Activated naive CD4-positive, alpha-beta T cell treated with anti-CD3 and anti-CD28 coated beads for 36 hours (primary cell): ENCODE data around the gene STYXL1. TPM values are rescaled to one million over a fixed set of nuclear protein-coding genes. Genes with fewer than 3 reads are reported as not detected.

Experiments
- CTCF ChIA-PET: fragments of 350-600 bp; sonication (Branson Sonifier 250); formaldehyde crosslinking; loops from one replicate; lab custom pipeline; 2021; ENCODE audit warnings: antibody characterized with exemption; lab: Charles Lee
- DNase-seq: peaks from one replicate; pipeline ENCODE4 v3.0.0-alpha.2; 2020
- H3K27ac Mint-ChIP-seq: one replicate; pipeline ENCODE4 v1.8.0; 2021; ENCODE audit warnings: mild to moderate bottlenecking, mixed read lengths
- H3K27me3 Mint-ChIP-seq: one replicate; pipeline ENCODE4 v1.8.0; 2021; ENCODE audit warnings: low read depth, mixed read lengths
- H3K36me3 Mint-ChIP-seq: one replicate; pipeline ENCODE4 v1.8.0; 2021; ENCODE audit warnings: low read depth, mixed read lengths
- H3K4me1 Mint-ChIP-seq: one replicate; pipeline ENCODE4 v1.8.0; 2021; ENCODE audit warnings: low read depth, mixed read lengths
- H3K4me3 Mint-ChIP-seq: one replicate; pipeline ENCODE4 v1.8.0; 2021; ENCODE audit warnings: mild to moderate bottlenecking, moderate library complexity, mixed read lengths
- H3K9me3 Mint-ChIP-seq: one replicate; pipeline ENCODE4 v1.8.0; 2021; ENCODE audit warnings: mixed read lengths
- intact Hi-C: fragments of 100-400 bp; cut with micrococcal nuclease; formaldehyde crosslinking; loops from one replicate; pipeline ENCODE4 v1.15.1; 2023
- total RNA-seq, 2 experiments: library from RNA; stranded (reverse); gene quantifications; one replicate each; pipeline ENCODE4 v1.2.3, GENCODE V29; 2021

STYXL1 gene
- total RNA-seq, 2 experiments from 2014 or later: 27.6 to 28.1 TPM

GRCh38 chr7:75966190-75966961, 81.4 kb downstream of the STYXL1 start:
- Mint-ChIP-seq H3K27ac (no peak overlapping the region), H3K27me3 (no peaks in the 10 kb centered on the region), H3K36me3 (no peaks in the 10 kb centered on the region), H3K4me3 (no peak overlapping the region), H3K4me1 (no peaks in the 10 kb centered on the region), H3K9me3 (no peaks in the 10 kb centered on the region)
- intact Hi-C loops: no loop called here
- CTCF ChIA-PET: interaction anchor here (1.4 kb wide), 1 partner anchor 54 kb away, joined by 3 read pairs; no protein-coding TSS in a partner anchor
- DNase-seq: no peak

- H3K36me3 Mint-ChIP-seq: no peaks in the 10 kb centered on the region
- no peak overlapping the region for H3K27ac Mint-ChIP-seq
- H3K9me3 Mint-ChIP-seq: no peaks in the 10 kb centered on the region
- DNase-seq: no peak
- no peaks in the 10 kb centered on the region for H3K4me1 Mint-ChIP-seq
- no peaks in the 10 kb centered on the region for H3K27me3 Mint-ChIP-seq
- CTCF ChIA-PET: interaction anchor here (1.2 kb wide), 1 partner anchor 55 kb away, joined by 6 read pairs; no protein-coding TSS in a partner anchor
- intact Hi-C loops: no loop called here
- no peak overlapping the region for H3K4me3 Mint-ChIP-seq
Measured at GRCh38 chr7:75965617-75966016, 82.2 kb downstream of the STYXL1 start.

GRCh38 chr7:75963381-75963995, 84.3 kb downstream of the STYXL1 start:
- H3K27me3 Mint-ChIP-seq: no peaks in the 10 kb centered on the region
- no peak overlapping the region for H3K27ac Mint-ChIP-seq
- intact Hi-C loops: no loop called here
- CTCF ChIA-PET: no interaction called here
- no peaks in the 10 kb centered on the region for H3K36me3 Mint-ChIP-seq
- DNase-seq: no peak
- H3K4me1 Mint-ChIP-seq: no peaks in the 10 kb centered on the region
- H3K9me3 Mint-ChIP-seq: no peaks in the 10 kb centered on the region
- no peak overlapping the region for H3K4me3 Mint-ChIP-seq

- no peaks in the 10 kb centered on the region for H3K4me1 Mint-ChIP-seq
- H3K36me3 Mint-ChIP-seq: no peaks in the 10 kb centered on the region
- CTCF ChIA-PET: no interaction called here
- no peaks in the 10 kb centered on the region for H3K9me3 Mint-ChIP-seq
- intact Hi-C loops: no loop called here
- H3K4me3 Mint-ChIP-seq: no peak overlapping the region
- H3K27me3 Mint-ChIP-seq: no peaks in the 10 kb centered on the region
- H3K27ac Mint-ChIP-seq: no peak overlapping the region
- DNase-seq: no peak
Measured at GRCh38 chr7:75962607-75963380, 85.0 kb downstream of the STYXL1 start.

- no peak overlapping the region for H3K4me3 Mint-ChIP-seq
- H3K36me3 Mint-ChIP-seq: no peaks in the 10 kb centered on the region
- no peaks in the 10 kb centered on the region for H3K27me3 Mint-ChIP-seq
- no peak overlapping the region for H3K27ac Mint-ChIP-seq
- no peaks in the 10 kb centered on the region for H3K9me3 Mint-ChIP-seq
- CTCF ChIA-PET: no interaction called here
- intact Hi-C loops: no loop called here
- H3K4me1 Mint-ChIP-seq: no peaks in the 10 kb centered on the region
- no peak for DNase-seq
Measured at GRCh38 chr7:75961218-75961617, 86.6 kb downstream of the STYXL1 start.

- intact Hi-C loops: no loop called here
- Mint-ChIP-seq H3K36me3 (no peaks in the 10 kb centered on the region), H3K27ac (no peak overlapping the region), H3K27me3 (no peaks in the 10 kb centered on the region), H3K9me3 (no peaks in the 10 kb centered on the region), H3K4me3 (no peak overlapping the region), H3K4me1 (no peaks in the 10 kb centered on the region)
- DNase-seq: no peak
- CTCF ChIA-PET: no interaction called here
Measured at GRCh38 chr7:75960372-75960771, 87.4 kb downstream of the STYXL1 start.

- Mint-ChIP-seq H3K27ac (no peak overlapping the region), H3K9me3 (no peaks in the 10 kb centered on the region)
- CTCF ChIA-PET: no interaction called here
Measured at GRCh38 chr7:75958802-75959543, 88.8 kb downstream of the STYXL1 start.

GRCh38 chr7:75957021-75957736, 90.6 kb downstream of the STYXL1 start:
- Mint-ChIP-seq H3K27me3 (no peaks in the 10 kb centered on the region), H3K9me3 (no peaks in the 10 kb centered on the region), H3K4me1 (no peaks in the 10 kb centered on the region), H3K27ac (no peak overlapping the region), H3K4me3 (no peak overlapping the region), H3K36me3 (no peaks in the 10 kb centered on the region)
- CTCF ChIA-PET: no interaction called here
- DNase-seq: no peak
- intact Hi-C loops: no loop called here

More at GRCh38 chr7:75958802-75959543, 88.8 kb downstream of the STYXL1 start:
- H3K27me3 Mint-ChIP-seq: no peaks in the 10 kb centered on the region
- no peak overlapping the region for H3K4me3 Mint-ChIP-seq
- intact Hi-C loops: no loop called here
- H3K36me3 Mint-ChIP-seq: no peaks in the 10 kb centered on the region
- H3K4me1 Mint-ChIP-seq: no peaks in the 10 kb centered on the region
- DNase-seq: no peak

- Mint-ChIP-seq H3K36me3 (no peaks in the 10 kb centered on the region), H3K4me3 (no peak overlapping the region), H3K27ac (no peak overlapping the region), H3K27me3 (no peaks in the 10 kb centered on the region), H3K4me1 (no peaks in the 10 kb centered on the region), H3K9me3 (no peaks in the 10 kb centered on the region)
- intact Hi-C loops: no loop called here
- DNase-seq: no peak
- CTCF ChIA-PET: no interaction called here
Measured at GRCh38 chr7:75955331-75955955, 92.4 kb downstream of the STYXL1 start.

- no peak overlapping the region for H3K27ac Mint-ChIP-seq
- no peaks in the 10 kb centered on the region for H3K4me1 Mint-ChIP-seq
- intact Hi-C loops: no loop called here
- no peak overlapping the region for H3K4me3 Mint-ChIP-seq
- H3K27me3 Mint-ChIP-seq: no peaks in the 10 kb centered on the region
- H3K9me3 Mint-ChIP-seq: no peaks in the 10 kb centered on the region
- DNase-seq: no peak
- H3K36me3 Mint-ChIP-seq: no peaks in the 10 kb centered on the region
- CTCF ChIA-PET: interaction anchor here (0.9 kb wide), 1 partner anchor 138 kb away, joined by 3 read pairs; no protein-coding TSS in a partner anchor
Measured at GRCh38 chr7:75953931-75954330, 93.9 kb downstream of the STYXL1 start.

GRCh38 chr7:75953431-75953830, 94.4 kb downstream of the STYXL1 start:
- intact Hi-C loops: no loop called here

More at GRCh38 chr7:75953431-75953830, 94.4 kb downstream of the STYXL1 start:
- no peaks in the 10 kb centered on the region for H3K36me3 Mint-ChIP-seq
- H3K27me3 Mint-ChIP-seq: no peaks in the 10 kb centered on the region
- CTCF ChIA-PET: no interaction called here
- no peak overlapping the region for H3K4me3 Mint-ChIP-seq
- H3K4me1 Mint-ChIP-seq: peaks cover 2% of the 10 kb centered on the region
- H3K27ac Mint-ChIP-seq: no peak overlapping the region
- no peaks in the 10 kb centered on the region for H3K9me3 Mint-ChIP-seq
- DNase-seq: no peak
